Measurements from ENCODE around the gene ZNF562.
"Not testable (repeated sequence)": the region's sequence is repeated elsewhere in the genome, so short reads cannot be mapped to it uniquely, and the experiment has no call there.

Gene ZNF562

GRCh38 chr19:9674663-9675357, at the start of gene ZNF562:
TSS of gene ZNF562 (minus strand) at chr19:9675100. CDS start at chr19:9660744, 14,356 bp downstream.
- DNase-seq, result peak; percentile 98

- DNase-seq, result no peak
These were observed 49.3 kb upstream of the ZNF562 start for GRCh38 chr19:9724157-9724556.

DNA sequence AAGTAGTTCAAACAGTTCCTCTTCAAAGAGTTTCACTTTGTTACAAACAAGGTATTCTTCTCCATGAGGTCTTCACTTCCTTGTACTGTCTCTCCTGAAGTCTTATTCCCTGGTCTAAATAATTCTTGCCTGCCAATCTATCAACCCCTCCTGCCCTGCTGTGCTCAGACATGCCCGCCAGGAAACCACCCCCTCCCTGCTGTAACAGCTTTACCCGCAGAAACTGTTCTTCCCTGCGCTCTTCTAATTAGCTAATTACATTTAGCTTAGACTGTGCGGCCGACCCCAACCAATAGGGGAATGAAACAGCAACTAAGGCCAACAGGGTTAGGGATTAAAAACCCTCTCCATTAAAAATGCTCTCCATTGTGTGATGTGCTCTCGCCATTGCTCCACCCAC, 47.0 kb upstream of the ZNF562 start:
- DNase-seq, result peak; percentile 59

DNA sequence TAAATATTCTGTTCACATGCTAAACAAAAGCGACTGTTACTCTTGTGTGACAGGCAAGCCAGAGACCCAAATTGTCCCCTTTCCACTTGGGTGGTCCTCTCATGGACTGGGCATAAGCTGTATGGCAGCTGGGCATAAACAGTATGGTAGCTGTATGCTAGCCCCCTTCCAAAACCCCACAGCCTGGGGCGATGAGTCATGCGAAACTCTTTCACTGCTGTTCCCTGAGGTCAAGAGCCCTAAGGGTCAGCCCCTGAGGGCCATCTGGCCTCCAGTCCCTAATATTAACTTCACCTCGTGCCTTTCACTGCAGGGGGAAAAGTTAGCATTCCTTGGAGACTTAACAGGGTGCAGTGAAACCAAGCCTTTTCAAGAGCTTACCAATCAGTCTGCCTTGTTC, 45.6 kb upstream of the ZNF562 start:
- DNase-seq, result peak; percentile 44

DNA sequence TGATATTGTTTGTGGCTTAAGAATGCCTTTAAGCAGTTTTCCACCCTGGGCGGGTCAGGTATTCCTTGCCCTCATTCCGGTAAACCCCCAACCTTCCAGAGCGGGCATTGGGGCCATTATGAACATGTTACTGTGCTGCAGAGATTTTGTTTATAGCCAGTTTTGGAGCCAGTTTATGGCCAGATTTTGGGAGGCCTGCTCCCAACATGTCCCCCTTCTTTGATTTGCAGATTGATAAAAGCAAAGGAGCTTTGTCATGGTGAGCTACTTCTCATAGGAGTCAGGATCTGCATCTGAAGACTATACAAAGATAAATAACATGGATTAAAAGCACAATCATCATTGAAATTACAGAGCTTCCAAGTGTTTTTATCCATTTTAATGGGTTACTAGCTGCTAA, 36.9 kb upstream of the ZNF562 start:
- DNase-seq, result no peak

DNA sequence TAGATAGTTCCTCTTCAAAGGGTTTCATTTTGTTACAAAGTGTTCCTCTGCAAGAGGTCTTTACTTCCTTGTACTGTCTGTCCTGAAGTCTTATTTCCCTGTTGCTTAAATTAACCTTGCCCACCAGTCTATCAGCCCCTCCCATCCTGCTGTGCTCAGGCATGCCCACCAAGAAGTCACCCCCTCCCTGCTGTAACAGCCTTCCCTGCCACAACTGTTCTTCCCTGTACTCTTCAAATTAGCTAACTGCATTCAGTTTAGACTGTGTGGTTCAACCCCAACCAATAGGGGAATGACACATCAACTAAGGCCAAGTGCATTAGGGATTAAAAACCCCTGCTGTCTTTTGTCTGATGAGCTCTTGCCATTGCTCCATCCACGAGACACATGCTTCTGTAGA, 34.4 kb upstream of the ZNF562 start:
- DNase-seq, result no peak

DNA sequence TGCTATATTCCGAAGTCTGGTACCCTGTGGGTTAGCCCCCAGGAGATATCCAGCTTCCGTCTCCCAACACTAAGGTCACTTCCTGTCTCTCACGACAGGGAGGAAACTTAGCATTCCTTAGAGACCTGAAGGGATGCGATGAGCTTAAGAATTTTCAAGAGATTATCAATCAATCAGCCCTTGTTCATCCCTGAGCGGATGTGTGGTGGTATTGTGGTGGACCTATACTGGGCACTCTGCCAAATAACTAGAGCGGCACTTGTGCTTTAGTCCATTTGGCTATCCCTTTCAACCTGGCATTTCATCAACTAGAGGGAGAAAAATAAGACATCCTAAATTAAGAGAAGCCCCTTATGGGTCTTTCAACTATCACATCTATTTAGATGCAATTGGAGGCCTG, 30.9 kb upstream of the ZNF562 start:
- DNase-seq, result no peak

DNA sequence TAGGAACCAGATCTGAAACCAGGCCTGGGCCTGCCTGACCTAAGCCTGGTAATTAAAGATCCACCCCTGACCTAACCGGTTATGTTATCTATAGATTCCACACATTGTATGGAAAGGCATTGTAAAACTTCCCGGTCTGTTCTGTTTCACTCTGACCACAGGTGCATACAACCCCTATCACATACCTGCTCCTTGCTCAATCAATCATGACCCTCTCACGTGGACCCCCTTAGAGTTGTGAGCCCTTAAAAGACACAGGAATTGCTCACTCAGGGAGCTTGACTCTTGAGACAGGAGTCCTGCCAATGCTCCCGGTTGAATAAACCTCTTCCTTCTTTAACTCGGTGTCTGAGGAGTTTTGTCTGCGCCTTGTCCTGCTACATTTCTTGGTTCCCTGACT, 27.3 kb upstream of the ZNF562 start:
- no peak for DNase-seq

DNA sequence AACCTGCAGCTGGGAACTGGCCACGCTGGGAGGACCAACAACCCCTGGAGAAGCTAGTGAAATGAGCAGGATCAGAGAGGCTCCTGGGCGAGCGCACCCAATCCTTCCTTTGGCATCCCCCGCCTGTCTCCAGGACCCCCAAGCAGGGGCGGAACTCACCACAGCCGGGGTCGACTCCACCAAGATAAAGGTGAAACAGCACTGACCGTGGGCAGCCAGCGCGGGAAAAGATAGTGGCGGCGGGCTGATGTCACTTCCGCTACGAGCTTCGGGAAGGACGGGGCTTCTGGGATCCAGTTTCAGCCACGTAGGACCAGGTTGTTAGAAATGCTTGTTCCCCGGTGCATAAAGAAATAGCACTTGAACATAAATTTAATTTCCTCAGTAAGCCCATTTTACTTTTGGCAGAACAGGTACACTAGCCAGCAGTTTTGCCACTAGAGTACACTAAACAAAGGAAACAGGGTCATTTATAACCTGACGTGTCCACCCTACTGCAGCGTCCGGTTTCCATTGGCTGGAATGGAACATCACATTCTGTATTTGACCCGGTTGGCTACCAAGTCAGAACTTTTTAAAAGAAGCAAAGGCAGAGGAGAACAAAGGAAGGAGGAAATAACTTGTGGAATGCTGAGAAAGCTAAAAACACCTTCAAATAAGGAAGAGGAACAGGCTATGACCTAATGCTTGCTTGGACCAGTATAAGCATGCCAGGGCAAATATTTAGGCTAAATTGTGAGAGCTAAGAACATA, 25.5 kb upstream of the ZNF562 start:
- DNase-seq, result no peak

GRCh38 chr19:9690301-9690700, 15.4 kb upstream of the ZNF562 start:
- not testable (repeated sequence) for DNase-seq

DNA sequence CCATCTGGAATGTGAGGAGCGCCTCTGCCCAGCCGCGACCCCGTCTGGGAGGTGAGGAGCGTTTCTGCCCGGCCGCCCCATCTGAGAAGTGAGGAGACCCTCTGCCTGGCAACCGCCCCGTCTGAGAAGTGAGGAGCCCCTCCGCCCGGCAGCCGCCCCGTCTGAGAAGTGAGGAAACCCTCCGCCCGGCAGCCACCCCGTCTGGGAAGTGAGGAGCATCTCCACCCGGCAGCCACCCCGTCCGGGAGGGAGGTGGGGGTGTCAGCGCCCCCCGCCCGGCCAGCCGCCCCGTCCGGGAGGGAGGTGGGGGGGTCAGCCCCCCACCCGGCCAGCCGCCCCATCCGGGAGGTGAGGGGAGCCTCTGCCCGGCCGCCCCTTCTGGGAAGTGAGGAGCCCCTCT, 5.1 kb upstream of the ZNF562 start:
- not testable (repeated sequence) for DNase-seq

DNA sequence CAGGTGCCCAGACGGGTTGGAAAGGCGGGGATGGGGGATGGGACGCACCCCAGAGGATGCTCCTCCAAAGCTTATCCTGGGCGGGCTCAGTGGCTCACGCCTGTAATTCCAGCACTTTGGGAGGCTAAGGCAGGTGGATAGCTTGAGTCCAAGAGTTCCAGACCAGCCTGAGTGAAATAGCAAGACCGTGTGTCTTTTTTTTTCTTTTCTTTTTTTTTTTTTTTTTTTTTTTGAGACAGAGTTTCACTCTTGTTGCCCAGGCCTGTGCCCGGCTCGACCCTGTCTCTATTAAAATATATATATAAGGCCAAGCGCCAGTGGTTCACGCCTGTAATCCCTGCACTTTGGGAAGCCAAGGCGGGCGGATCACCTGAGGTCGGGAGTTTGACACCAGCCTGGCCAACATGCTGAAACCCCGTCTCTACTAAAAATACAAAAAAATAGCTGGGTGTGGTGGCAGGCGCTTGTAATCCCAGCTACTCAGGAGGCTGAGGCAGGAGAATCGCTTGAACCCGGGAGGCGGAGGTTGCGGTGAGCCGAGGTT, 530 bp upstream of the ZNF562 start:
- not testable (repeated sequence) for DNase-seq

- DNase-seq, result no peak
These were observed 813 bp downstream of the ZNF562 start for GRCh38 chr19:9673912-9674662.

- DNase-seq, result no peak
These were observed 2.0 kb downstream of the ZNF562 start for GRCh38 chr19:9672893-9673292.

GRCh38 chr19:9671655-9672054, 3.2 kb downstream of the ZNF562 start:
- no peak for DNase-seq

DNA sequence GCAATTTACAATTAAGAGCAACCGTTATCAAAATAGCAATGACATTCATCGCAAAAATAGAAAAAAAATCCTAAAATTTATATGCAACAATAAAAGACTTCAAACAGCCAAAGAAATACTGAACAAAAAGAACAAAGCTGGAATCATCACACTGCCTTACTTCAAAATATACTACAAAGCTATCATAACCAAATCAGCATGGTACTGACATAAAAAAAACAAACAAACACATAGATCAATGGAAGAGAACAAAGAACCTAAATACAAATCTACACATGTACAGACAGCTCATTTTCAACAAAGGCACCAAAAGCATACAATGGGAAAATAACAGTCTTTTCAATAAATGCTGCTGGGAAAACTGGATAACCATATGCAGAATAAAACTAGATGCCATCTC, 6.4 kb downstream of the ZNF562 start:
- DNase-seq, result no peak

- no peak for DNase-seq
These were observed 7.0 kb downstream of the ZNF562 start for GRCh38 chr19:9667898-9668297.

- DNase-seq, result no peak
These were observed 16.1 kb downstream of the ZNF562 start for GRCh38 chr19:9658769-9659168.

- DNase-seq, result not testable (repeated sequence)
These were observed 21.8 kb downstream of the ZNF562 start for GRCh38 chr19:9653066-9653555.

GRCh38 chr19:9651464-9651863, 23.4 kb downstream of the ZNF562 start:
- not testable (repeated sequence) for DNase-seq

GRCh38 chr19:9650345-9650744, 24.6 kb downstream of the ZNF562 start:
- no peak for DNase-seq

GRCh38 chr19:9645472-9645871, 29.4 kb downstream of the ZNF562 start:
- DNase-seq, result no peak

DNA sequence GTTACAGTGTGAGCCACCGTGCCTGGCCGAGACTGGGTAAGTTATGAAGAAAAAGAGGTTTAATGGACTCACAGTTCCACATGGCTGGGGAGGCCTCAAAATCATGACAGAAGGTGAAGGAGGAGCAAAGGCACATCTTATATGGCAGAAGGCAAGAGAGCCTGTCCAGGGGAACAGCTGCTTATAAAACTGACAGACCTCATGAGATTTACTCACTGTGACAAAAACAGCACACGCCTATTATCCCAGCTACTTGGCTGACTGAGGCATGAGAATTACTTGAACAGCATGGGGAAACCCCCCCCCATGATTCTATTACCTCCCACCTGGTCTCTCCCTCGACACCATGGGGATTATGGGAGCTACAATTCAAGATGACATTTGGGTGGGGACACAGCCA, 30.4 kb downstream of the ZNF562 start:
- no peak for DNase-seq
